ENCODE results near the gene FAM131B. TPM values are rescaled to one million over a fixed set of nuclear protein-coding genes. Genes with fewer than 3 reads are reported as not detected.

FAM131B gene
- polyA plus RNA-seq, 1 donor (not counting 4 experiments of a cell fraction or from before 2014, with no cell fraction given) = 0.21 TPM

- H3K27ac ChIP-seq (ENCODE audit: control insufficient read depth, insufficient read depth, low read length) = peak within 1 kb of the TSS; percentile 92
- H2AFZ ChIP-seq (ENCODE audit: control insufficient read depth, low read length) = peak within 1 kb of the TSS; percentile 46
- H3K9me1 ChIP-seq (ENCODE audit: control insufficient read depth, extremely low read depth, insufficient read depth, low read length) = peaks cover 6% of the 10 kb centered on the region
- FAIRE-seq (no peak), DNase-seq (ENCODE audit: low read depth, low spot score) (no peak)
- peaks cover 12 to 19% of the 10 kb centered on the region in 2 experiments for H3K36me3 ChIP-seq (ENCODE audit: control insufficient read depth in 2 of 2, extremely low read depth in 1 of 2, insufficient read depth in 2 of 2, low read length in 2 of 2)
- peaks cover 44% of the 10 kb centered on the region for H3K4me1 ChIP-seq (ENCODE audit: control insufficient read depth, extremely low read depth, insufficient read depth, low read length)
- H3K9ac ChIP-seq (ENCODE audit: control insufficient read depth, extremely low read depth, insufficient read depth, low read length) = peak within 1 kb of the TSS; percentile 91
- H4K20me1 ChIP-seq (ENCODE audit: control insufficient read depth, extremely low read depth, insufficient read depth, low read length) = peaks cover 20% of the 10 kb centered on the region
- no peaks in the 10 kb centered on the region for H3K9me3 ChIP-seq (ENCODE audit: control insufficient read depth, low read depth, low read length)
- no peaks in the 10 kb centered on the region for H3K27me3 ChIP-seq (ENCODE audit: control insufficient read depth, extremely low read depth, insufficient read depth, low read length)
- peak within 1 kb of the TSS; percentile 75 to 92 (median 82) for H3K4me3 ChIP-seq (ENCODE audit: control insufficient read depth in 2 of 3, extremely low read depth in 1 of 3, insufficient read depth in 2 of 3, low read depth in 1 of 3, low read length in 3 of 3)
- TF ChIP-seq CTCF (optimal IDR thresholded peaks at IDR 0.05 in 1 of 3, IDR thresholded peaks at IDR 0.05 in 1 of 3, conservative IDR thresholded peaks at IDR 0.05 in 1 of 3; ENCODE audit: extremely low read depth in 1 of 3, insufficient read depth in 2 of 3, low read length in 3 of 3) (no peak), EZH2 (IDR thresholded peaks at IDR 0.05; ENCODE audit: low read length) (no peak)
- dilution Hi-C loops (cut with MboI; ENCODE audit: extremely low pct_ligation_motif_present, low sequenced_read_pairs) = no loop called here
- H3K4me2 ChIP-seq (ENCODE audit: control insufficient read depth, extremely low read depth, insufficient read depth, low read depth, low read length) = peak within 1 kb of the TSS; percentile 98
- peaks cover 43% of the 10 kb centered on the region for H3K79me2 ChIP-seq (ENCODE audit: control insufficient read depth, insufficient read depth, low read length)
Observed at GRCh38 chr7:143380646-143381426, 18.3 kb upstream of the FAM131B start, which contains the start of gene ZYX. Gene ZYX, plus strand, starts transcription at chr7:143381345. Its CDS starts 227 bp downstream, at chr7:143381572.

- Histone ChIP-seq H3K79me2 (ENCODE audit: control insufficient read depth, insufficient read depth, low read length) (peaks cover 39% of the 10 kb centered on the region), H3K4me1 (ENCODE audit: control insufficient read depth, extremely low read depth, insufficient read depth, low read length) (peaks cover 48% of the 10 kb centered on the region)
Observed at GRCh38 chr7:143380260-143380645, 17.7 kb upstream of the FAM131B start.

More at GRCh38 chr7:143380260-143380645, 17.7 kb upstream of the FAM131B start:
- peak overlapping the region; percentile 46 for H2AFZ ChIP-seq (ENCODE audit: control insufficient read depth, low read length)
- H3K4me3 ChIP-seq (ENCODE audit: control insufficient read depth in 2 of 3, extremely low read depth in 1 of 3, insufficient read depth in 2 of 3, low read depth in 1 of 3, low read length in 3 of 3) = peak overlapping the region; percentile 65 to 92 (median 75)
- TF ChIP-seq EZH2 (IDR thresholded peaks at IDR 0.05; ENCODE audit: low read length) = no peak
- TF ChIP-seq CTCF (optimal IDR thresholded peaks at IDR 0.05 in 1 of 3, IDR thresholded peaks at IDR 0.05 in 1 of 3, conservative IDR thresholded peaks at IDR 0.05 in 1 of 3; ENCODE audit: extremely low read depth in 1 of 3, insufficient read depth in 2 of 3, low read length in 3 of 3) = peak; percentile 63 to 88 (median 71)
- peaks cover 11 to 17% of the 10 kb centered on the region in 2 experiments for H3K36me3 ChIP-seq (ENCODE audit: control insufficient read depth in 2 of 2, extremely low read depth in 1 of 2, insufficient read depth in 2 of 2, low read length in 2 of 2)
- H3K9ac ChIP-seq (ENCODE audit: control insufficient read depth, extremely low read depth, insufficient read depth, low read length) = peak overlapping the region; percentile 91
- H3K9me3 ChIP-seq (ENCODE audit: control insufficient read depth, low read depth, low read length) = no peaks in the 10 kb centered on the region
- H3K9me1 ChIP-seq (ENCODE audit: control insufficient read depth, extremely low read depth, insufficient read depth, low read length) = peaks cover 6% of the 10 kb centered on the region
- H3K27ac ChIP-seq (ENCODE audit: control insufficient read depth, insufficient read depth, low read length) = peak overlapping the region; percentile 92
- peak overlapping the region; percentile 98 for H3K4me2 ChIP-seq (ENCODE audit: control insufficient read depth, extremely low read depth, insufficient read depth, low read depth, low read length)
- DNase-seq (ENCODE audit: low read depth, low spot score) (no peak), FAIRE-seq (no peak)
- peaks cover 18% of the 10 kb centered on the region for H4K20me1 ChIP-seq (ENCODE audit: control insufficient read depth, extremely low read depth, insufficient read depth, low read length)
- dilution Hi-C loops (cut with MboI; ENCODE audit: extremely low pct_ligation_motif_present, low sequenced_read_pairs) = no loop called here
- no peaks in the 10 kb centered on the region for H3K27me3 ChIP-seq (ENCODE audit: control insufficient read depth, extremely low read depth, insufficient read depth, low read length)
